Activated naive CD4-positive, alpha-beta T cell treated with anti-CD3 and anti-CD28 coated beads for 36 hours (primary cell): ENCODE results near the gene SPC24. TPM values are rescaled to one million over a fixed set of nuclear protein-coding genes. Genes with fewer than 3 reads are reported as not detected.
"Not testable (repeated sequence)": the region's sequence is repeated elsewhere in the genome, so short reads cannot be mapped to it uniquely, and the experiment has no call there.

ENCODE experiments used
- CTCF ChIA-PET: fragments of 350-600 bp; sonication (Branson Sonifier 250); formaldehyde crosslinking; loops from one replicate; lab custom pipeline; 2021; ENCODE audit warnings: antibody characterized with exemption; lab: Charles Lee
- DNase-seq: peaks from one replicate; pipeline ENCODE4 v3.0.0-alpha.2; 2020
- H3K27ac Mint-ChIP-seq: one replicate; pipeline ENCODE4 v1.8.0; 2021; ENCODE audit warnings: mild to moderate bottlenecking, mixed read lengths
- H3K27me3 Mint-ChIP-seq: one replicate; pipeline ENCODE4 v1.8.0; 2021; ENCODE audit warnings: low read depth, mixed read lengths
- H3K36me3 Mint-ChIP-seq: one replicate; pipeline ENCODE4 v1.8.0; 2021; ENCODE audit warnings: low read depth, mixed read lengths
- H3K4me1 Mint-ChIP-seq: one replicate; pipeline ENCODE4 v1.8.0; 2021; ENCODE audit warnings: low read depth, mixed read lengths
- H3K4me3 Mint-ChIP-seq: one replicate; pipeline ENCODE4 v1.8.0; 2021; ENCODE audit warnings: mild to moderate bottlenecking, moderate library complexity, mixed read lengths
- H3K9me3 Mint-ChIP-seq: one replicate; pipeline ENCODE4 v1.8.0; 2021; ENCODE audit warnings: mixed read lengths
- intact Hi-C: fragments of 100-400 bp; cut with micrococcal nuclease; formaldehyde crosslinking; loops from one replicate; pipeline ENCODE4 v1.15.1; 2023
- total RNA-seq, 2 experiments: library from RNA; stranded (reverse); gene quantifications; one replicate each; pipeline ENCODE4 v1.2.3, GENCODE V29; 2021

The SPC24 gene
- total RNA-seq, 2 experiments from 2014 or later = 94.7 to 102 TPM

- H3K4me3 Mint-ChIP-seq = no peak overlapping the region
- CTCF ChIA-PET = interaction anchor here (0.7 kb wide), 1 partner anchor 97 kb away, joined by 3 read pairs; no protein-coding TSS in a partner anchor
- H3K27me3 Mint-ChIP-seq = no peaks in the 10 kb centered on the region
- H3K36me3 Mint-ChIP-seq = peaks cover 45% of the 10 kb centered on the region
- H3K9me3 Mint-ChIP-seq = no peaks in the 10 kb centered on the region
- intact Hi-C loops = loop anchor here (1.0 to 2.0 kb wide), 2 partner anchors 95 to 194 kb away; no protein-coding TSS in a partner anchor
- DNase-seq = peak; percentile 84
- no peaks in the 10 kb centered on the region for H3K4me1 Mint-ChIP-seq
- H3K27ac Mint-ChIP-seq = no peak overlapping the region
Observed at GRCh38 chr19:11130824-11131455, 24.6 kb downstream of the SPC24 start.

- H3K9me3 Mint-ChIP-seq = no peaks in the 10 kb centered on the region
- no peaks in the 10 kb centered on the region for H3K4me1 Mint-ChIP-seq
- no peak overlapping the region for H3K27ac Mint-ChIP-seq
- CTCF ChIA-PET = interaction anchor here (0.5 to 3.2 kb wide), 3 partner anchors 16 to 92 kb away, joined by 3 to 12 read pairs (median 4); no protein-coding TSS in a partner anchor
- intact Hi-C loops = no loop called here
- no peak overlapping the region for H3K4me3 Mint-ChIP-seq
- no peaks in the 10 kb centered on the region for H3K27me3 Mint-ChIP-seq
- H3K36me3 Mint-ChIP-seq = peaks cover 48% of the 10 kb centered on the region
- no peak for DNase-seq
Observed at GRCh38 chr19:11127905-11128304, 27.7 kb downstream of the SPC24 start.

- no peaks in the 10 kb centered on the region for H3K9me3 Mint-ChIP-seq
- DNase-seq = peak; percentile 88
- H3K27me3 Mint-ChIP-seq = no peaks in the 10 kb centered on the region
- peak overlapping the region; percentile 18 for H3K27ac Mint-ChIP-seq
- no peaks in the 10 kb centered on the region for H3K4me1 Mint-ChIP-seq
- CTCF ChIA-PET = interaction anchor here (0.6 to 2.2 kb wide), 27 partner anchors 9 to 1243 kb away, joined by 3 to 24 read pairs (median 4); partner anchors contain the start of gene LDLR
- intact Hi-C loops = no loop called here
- H3K36me3 Mint-ChIP-seq = peaks cover 45% of the 10 kb centered on the region
- H3K4me3 Mint-ChIP-seq = no peak overlapping the region
Observed at GRCh38 chr19:11125994-11126685, 29.4 kb downstream of the SPC24 start.

GRCh38 chr19:11124157-11124556 is 31.4 kb downstream of the SPC24 start:
- intact Hi-C loops, CTCF ChIA-PET, H3K4me3 Mint-ChIP-seq, H3K9me3 Mint-ChIP-seq, H3K4me1 Mint-ChIP-seq, H3K27ac Mint-ChIP-seq, DNase-seq, H3K27me3 Mint-ChIP-seq: not testable (repeated sequence)
- peaks cover 48% of the 10 kb centered on the region for H3K36me3 Mint-ChIP-seq

- intact Hi-C loops = no loop called here
- Mint-ChIP-seq H3K9me3 (no peaks in the 10 kb centered on the region), H3K27ac (no peak overlapping the region), H3K4me1 (no peaks in the 10 kb centered on the region), H3K27me3 (no peaks in the 10 kb centered on the region), H3K4me3 (no peak overlapping the region), H3K36me3 (peaks cover 51% of the 10 kb centered on the region)
- CTCF ChIA-PET = no interaction called here
- no peak for DNase-seq
Observed at GRCh38 chr19:11123114-11123513, 32.5 kb downstream of the SPC24 start.

GRCh38 chr19:11121963-11122362 is 33.6 kb downstream of the SPC24 start:
- H3K36me3 Mint-ChIP-seq = peaks cover 51% of the 10 kb centered on the region
- CTCF ChIA-PET = interaction anchor here (0.6 kb wide), 1 partner anchor 611 kb away, joined by 4 read pairs; no protein-coding TSS in a partner anchor
- intact Hi-C loops = not testable (repeated sequence)

GRCh38 chr19:11116507-11116906 is 39.1 kb downstream of the SPC24 start:
- no peaks in the 10 kb centered on the region for H3K4me1 Mint-ChIP-seq
- CTCF ChIA-PET = interaction anchor here (0.6 to 1.8 kb wide), 4 partner anchors 9 to 175 kb away, joined by 3 to 4 read pairs (median 4); no protein-coding TSS in a partner anchor
- intact Hi-C loops = no loop called here
- no peaks in the 10 kb centered on the region for H3K9me3 Mint-ChIP-seq
- DNase-seq = no peak
- no peak overlapping the region for H3K4me3 Mint-ChIP-seq
- H3K36me3 Mint-ChIP-seq = peaks cover 68% of the 10 kb centered on the region
- H3K27ac Mint-ChIP-seq = peak overlapping the region; percentile 59
- no peaks in the 10 kb centered on the region for H3K27me3 Mint-ChIP-seq

More at GRCh38 chr19:11121963-11122362, 33.6 kb downstream of the SPC24 start:
- not testable (repeated sequence) for H3K4me3 Mint-ChIP-seq, H3K27me3 Mint-ChIP-seq, DNase-seq, H3K4me1 Mint-ChIP-seq, H3K9me3 Mint-ChIP-seq, H3K27ac Mint-ChIP-seq

GRCh38 chr19:11115895-11116446 is 39.6 kb downstream of the SPC24 start:
- CTCF ChIA-PET = interaction anchor here (0.6 to 1.8 kb wide), 3 partner anchors 10 to 80 kb away, joined by 3 to 4 read pairs (median 4); no protein-coding TSS in a partner anchor
- Mint-ChIP-seq H3K9me3 (no peaks in the 10 kb centered on the region), H3K4me3 (no peak overlapping the region), H3K36me3 (peaks cover 69% of the 10 kb centered on the region), H3K27me3 (no peaks in the 10 kb centered on the region), H3K4me1 (no peaks in the 10 kb centered on the region), H3K27ac (peak overlapping the region; percentile 30)
- DNase-seq = no peak
- intact Hi-C loops = no loop called here

- DNase-seq = no peak
- CTCF ChIA-PET = no interaction called here
- no peaks in the 10 kb centered on the region for H3K9me3 Mint-ChIP-seq
- H3K4me3 Mint-ChIP-seq = no peak overlapping the region
- no peak overlapping the region for H3K27ac Mint-ChIP-seq
- H3K27me3 Mint-ChIP-seq = no peaks in the 10 kb centered on the region
- intact Hi-C loops = no loop called here
- no peaks in the 10 kb centered on the region for H3K4me1 Mint-ChIP-seq
- peaks cover 67% of the 10 kb centered on the region for H3K36me3 Mint-ChIP-seq
Observed at GRCh38 chr19:11115042-11115441, 40.5 kb downstream of the SPC24 start.

- DNase-seq = no peak
- H3K9me3 Mint-ChIP-seq = no peaks in the 10 kb centered on the region
- peaks cover 66% of the 10 kb centered on the region for H3K36me3 Mint-ChIP-seq
- H3K4me3 Mint-ChIP-seq = no peak overlapping the region
- CTCF ChIA-PET = no interaction called here
- intact Hi-C loops = no loop called here
- no peak overlapping the region for H3K27ac Mint-ChIP-seq
- H3K4me1 Mint-ChIP-seq = no peaks in the 10 kb centered on the region
- no peaks in the 10 kb centered on the region for H3K27me3 Mint-ChIP-seq
Observed at GRCh38 chr19:11113140-11113708, 42.4 kb downstream of the SPC24 start.

GRCh38 chr19:11111771-11112144 is 43.8 kb downstream of the SPC24 start:
- no peak for DNase-seq
- intact Hi-C loops = no loop called here
- H3K4me1 Mint-ChIP-seq = no peaks in the 10 kb centered on the region
- peaks cover 61% of the 10 kb centered on the region for H3K36me3 Mint-ChIP-seq
- no peaks in the 10 kb centered on the region for H3K9me3 Mint-ChIP-seq
- H3K4me3 Mint-ChIP-seq = no peak overlapping the region
- H3K27me3 Mint-ChIP-seq = no peaks in the 10 kb centered on the region
- CTCF ChIA-PET = interaction anchor here (0.6 to 0.8 kb wide), 2 partner anchors 16 to 26 kb away, joined by 3 to 4 read pairs; no protein-coding TSS in a partner anchor
- no peak overlapping the region for H3K27ac Mint-ChIP-seq
